KBM-7 (cell line): ENCODE results near the gene FMO1.
"Not testable (repeated sequence)": the region's sequence is repeated elsewhere in the genome, so short reads cannot be mapped to it uniquely, and the experiment has no call there.

Experiments used
- DNase-seq: peaks from one replicate; pipeline ENCODE4 v3.0.0-alpha.2; 2015
- in situ Hi-C: fragments of 300-500 bp; cut with MboI; formaldehyde crosslinking; loops from 2 replicates; pipeline ENCODE4 v1.14.3; 2020; ENCODE audit warnings: low sequenced_read_pairs, low pct_unique_long_range_greater_than_20kb, mixed read lengths

Gene FMO1

DNA sequence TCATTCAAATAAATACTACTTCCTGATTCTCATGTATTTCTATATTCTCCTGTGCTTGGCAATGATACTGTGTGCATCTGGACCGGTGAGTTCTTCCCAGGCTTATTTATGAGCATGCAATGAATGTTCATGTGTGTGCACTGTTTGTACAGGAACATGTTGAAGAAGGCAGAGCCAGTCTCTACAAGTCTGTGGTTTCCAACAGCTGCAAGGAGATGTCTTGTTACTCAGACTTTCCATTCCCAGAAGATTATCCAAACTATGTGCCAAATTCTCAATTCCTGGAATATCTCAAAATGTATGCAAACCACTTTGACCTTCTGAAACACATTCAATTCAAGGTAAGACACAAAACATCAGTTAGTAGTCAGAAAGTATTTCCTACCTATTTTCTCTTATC, 19.1 kb downstream of the FMO1 start:
- in situ Hi-C loops, result no loop called here
- no peak for DNase-seq

DNA sequence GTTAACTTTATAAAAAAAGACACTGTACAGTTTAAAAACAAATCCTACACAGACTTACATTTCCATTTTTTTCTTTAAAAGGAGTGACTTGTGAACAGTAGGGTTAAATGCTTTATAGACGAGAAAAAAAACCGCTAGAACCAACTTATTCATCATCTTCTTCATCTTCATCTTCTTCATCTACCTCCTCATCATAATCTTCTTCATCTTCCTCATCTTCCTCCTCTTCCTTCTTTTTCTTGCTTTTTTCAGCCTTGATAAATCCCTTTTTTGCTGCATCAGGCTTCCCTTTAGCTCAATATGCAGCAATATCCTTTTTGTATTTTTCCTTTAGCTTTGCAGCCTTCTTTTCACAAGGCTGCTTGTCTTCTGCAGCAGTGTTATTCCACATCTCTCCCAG, 22.5 kb downstream of the FMO1 start:
- DNase-seq, result no peak
- in situ Hi-C loops, result no loop called here

DNA sequence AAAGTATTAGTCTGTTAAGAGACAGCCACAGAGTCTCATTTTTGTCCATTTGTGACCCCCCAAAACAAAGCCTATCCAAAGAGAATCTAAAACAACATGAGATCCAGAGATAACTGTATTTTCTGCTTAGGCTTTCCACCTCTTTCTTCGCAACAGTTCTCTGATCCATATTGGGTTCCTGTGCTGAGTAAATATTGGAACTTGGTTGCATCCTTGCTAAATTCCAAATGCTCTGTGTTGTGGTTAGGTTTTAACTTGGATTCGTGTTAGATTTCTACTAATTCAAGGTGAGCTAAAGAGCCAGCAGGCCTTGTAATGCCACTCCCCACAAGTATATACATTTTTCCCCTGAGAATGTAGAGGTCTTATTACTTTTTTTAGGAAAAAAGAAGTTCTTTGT, 29.2 kb downstream of the FMO1 start:
- in situ Hi-C loops, result no loop called here
- no peak for DNase-seq

DNA sequence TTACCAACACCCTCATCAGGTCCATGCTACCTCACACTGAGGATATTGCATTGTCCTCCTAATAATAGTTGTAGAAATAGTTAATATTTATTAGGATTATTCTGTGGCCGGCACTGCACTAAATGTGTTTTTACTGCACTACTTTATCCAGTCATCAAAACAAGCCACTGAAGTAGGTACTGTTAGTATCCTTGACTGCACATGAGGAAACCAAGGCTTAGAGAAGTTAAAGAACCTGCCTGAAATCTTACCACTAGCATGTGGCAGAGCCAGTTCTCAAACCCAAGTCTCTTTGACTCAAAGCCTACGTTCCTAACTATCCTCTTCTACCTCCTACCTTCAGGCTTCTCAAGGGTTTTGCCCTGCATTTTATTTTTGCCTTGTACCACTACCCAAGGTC, 30.9 kb downstream of the FMO1 start:
- DNase-seq, result no peak
- in situ Hi-C loops, result no loop called here

DNA sequence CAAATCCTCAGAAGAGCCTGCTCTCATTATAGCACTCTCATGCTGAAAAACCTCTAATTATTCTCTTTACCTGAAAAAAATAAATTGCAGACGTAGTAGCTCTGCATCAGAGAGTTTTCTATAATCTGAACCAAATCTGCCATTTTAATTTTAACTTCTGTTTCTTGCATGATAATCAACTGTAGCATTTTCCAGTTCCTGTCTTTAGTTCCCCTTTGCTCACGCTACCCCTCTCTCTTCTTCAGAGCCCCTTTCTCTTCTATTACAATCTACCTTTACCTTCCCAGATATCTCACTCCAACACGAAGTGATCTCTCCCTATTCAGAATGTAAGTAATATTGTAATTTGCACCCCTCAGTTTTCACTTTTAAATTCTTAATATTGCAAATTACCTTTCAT, 31.4 kb downstream of the FMO1 start:
- peak; percentile 25 for DNase-seq
- in situ Hi-C loops, result no loop called here

DNA sequence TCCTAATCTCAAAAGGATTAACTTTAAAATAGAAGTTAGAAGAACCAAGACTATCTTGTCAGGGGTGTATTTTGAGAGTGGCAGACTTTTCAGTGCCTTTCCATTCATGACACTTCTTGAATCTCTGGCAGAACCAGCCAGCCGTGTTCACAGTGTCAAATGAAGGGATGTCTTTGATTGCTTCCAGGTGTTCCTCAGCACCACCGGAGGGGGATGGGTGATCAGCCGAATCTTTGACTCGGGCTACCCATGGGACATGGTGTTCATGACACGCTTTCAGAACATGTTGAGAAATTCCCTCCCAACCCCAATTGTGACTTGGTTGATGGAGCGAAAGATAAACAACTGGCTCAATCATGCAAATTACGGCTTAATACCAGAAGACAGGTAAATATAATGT, 32.3 kb downstream of the FMO1 start:
- DNase-seq, result no peak
- in situ Hi-C loops, result no loop called here

DNA sequence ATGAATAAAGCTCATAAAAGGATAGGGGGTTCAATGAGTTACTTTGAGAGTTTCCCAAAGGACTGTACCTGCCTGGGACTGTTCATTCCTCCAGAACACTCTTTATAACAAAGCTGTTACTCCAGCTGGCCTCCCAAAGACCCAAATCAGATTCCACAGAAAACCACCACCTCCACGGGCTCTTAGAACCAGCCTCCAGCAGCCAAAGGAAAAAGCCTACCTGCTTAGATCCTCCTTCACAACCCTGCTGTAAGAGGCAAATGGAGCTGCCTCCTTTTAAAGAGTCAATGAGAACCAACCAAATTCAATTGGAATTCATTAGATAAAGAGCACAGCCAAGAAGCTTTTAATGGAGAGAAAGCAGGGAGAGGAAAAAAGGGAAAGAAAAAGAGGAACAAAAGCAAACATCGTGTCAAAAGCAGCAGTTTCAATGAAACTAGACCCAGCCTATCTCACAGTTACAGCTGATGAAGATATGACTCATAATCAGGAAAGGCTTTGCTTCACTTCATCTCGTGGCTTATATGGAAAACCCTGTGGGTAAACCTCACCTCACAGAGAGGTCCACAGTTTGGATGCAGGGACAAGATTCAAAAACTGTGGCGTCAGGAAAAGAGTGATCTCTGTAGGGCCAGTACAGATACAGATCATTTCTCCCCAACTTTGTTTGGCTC, 37.9 kb downstream of the FMO1 start:
- DNase-seq, result peak; percentile 71
- in situ Hi-C loops, result no loop called here

DNA sequence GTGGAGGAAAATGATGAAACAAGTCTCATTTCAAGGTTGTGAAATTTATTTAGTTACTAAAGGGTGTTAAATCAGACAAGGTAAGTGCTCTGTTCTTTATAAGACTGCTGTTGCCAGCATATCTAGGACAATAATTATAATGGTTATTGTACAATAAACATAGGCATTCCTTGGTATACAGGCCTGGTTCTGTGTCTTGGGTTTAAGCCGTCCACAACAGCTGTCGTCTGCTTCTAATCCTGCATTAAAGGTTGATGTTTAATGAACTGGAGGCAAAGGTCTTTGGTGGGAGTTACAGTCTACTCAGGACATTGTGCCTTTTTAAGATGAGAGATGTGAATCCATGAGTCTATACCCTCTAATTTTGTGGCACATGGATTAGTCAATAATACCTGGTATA, 42.3 kb downstream of the FMO1 start:
- DNase-seq, result no peak
- in situ Hi-C loops, result no loop called here

DNA sequence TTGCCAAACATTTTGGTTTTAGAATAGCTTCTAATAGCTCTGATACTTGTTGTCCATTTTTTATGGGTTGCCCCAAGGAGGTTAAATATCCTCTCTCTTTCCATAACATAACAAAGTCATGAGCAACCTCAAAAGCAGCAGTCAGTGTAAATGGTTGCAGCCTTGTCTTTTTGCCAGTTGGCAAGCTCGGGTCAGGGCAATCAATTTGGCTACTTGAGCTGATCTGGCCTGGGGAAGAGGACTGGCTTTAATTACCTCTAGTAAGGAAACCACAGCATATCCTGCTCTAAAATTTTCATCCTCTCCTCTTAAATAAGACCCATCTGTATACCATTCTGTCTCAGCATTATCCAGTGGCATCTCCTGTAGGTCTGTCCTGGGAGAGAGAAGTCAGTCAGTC, 44.5 kb downstream of the FMO1 start:
- DNase-seq, result no peak
- in situ Hi-C loops, result no loop called here

DNA sequence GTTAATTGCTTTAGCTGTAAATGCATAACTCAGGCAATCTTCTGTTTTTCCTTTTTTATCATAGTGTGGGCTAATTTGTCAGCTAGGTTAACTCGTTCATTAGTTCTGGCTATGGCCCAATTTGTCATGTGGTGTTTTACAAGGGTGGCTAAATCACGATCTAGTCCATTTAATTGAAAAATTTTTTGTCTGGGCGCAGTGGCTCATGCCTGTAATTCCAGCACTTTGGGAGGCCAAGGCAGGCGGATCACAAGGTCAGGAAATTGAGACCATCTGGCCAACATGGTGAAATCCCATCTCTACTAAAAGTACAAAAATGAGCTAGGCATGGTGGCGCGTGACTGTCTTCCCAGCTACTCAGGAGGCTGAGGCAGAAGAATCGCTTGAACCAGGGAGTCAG, 47.1 kb downstream of the FMO1 start:
- in situ Hi-C loops, DNase-seq: not testable (repeated sequence)

DNA sequence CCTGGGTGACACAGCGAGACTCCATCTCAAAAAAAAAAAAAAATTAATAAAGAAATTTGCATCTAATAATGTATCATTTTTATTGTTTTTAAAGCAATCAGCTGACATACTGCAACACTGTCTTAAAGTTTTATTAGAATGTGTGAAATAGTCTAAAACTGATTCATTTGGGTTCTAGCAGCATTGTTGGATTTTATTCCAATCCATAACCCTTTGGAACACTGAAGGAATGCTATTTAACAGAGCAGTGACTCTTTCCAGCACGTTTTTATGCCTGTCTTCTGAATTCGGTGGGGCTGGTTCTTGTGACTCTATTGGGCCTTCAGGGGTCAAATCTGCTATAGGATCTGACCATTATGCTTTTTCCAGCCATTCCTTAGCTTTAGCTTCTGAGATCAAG, 47.5 kb downstream of the FMO1 start:
- DNase-seq, result no peak
- in situ Hi-C loops, result no loop called here

DNA sequence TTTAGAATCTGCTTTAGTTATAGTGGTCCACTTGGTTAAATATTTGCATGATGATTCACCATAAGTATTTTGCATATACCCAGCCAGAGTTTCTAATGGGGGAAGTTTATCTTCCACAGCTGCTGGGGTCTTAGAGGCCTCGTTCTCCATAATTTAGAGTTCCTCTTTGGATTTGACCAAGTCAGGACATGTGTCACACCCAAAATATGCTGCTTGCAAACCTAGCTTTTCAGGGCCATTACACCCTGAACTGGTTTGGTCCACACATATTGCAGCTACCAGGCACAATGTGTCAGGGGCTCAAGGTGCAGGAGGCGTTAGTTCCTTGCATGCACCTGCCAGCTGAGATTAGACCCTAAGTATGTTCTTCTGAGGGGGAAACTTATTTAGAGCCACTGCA, 48.6 kb downstream of the FMO1 start:
- DNase-seq, result no peak
- in situ Hi-C loops, result no loop called here

DNA sequence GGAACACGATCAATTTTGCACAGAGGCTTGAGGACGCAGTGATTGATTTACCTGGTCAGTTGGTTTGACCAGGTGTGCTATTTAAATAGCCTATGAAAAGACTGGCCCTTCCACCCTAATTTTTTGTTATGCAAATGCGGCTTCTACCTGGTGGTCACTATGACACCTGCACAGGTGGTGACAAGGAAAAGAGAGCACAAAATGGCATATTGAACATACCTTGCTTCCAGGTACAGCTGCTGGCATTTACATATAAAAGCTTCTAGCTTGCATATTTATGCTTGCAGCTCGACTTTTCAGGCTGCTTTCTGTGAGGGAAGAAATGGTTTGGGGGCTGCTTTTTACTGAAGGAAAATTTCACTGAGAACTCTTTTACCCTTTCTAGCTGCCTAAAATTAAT, 50.4 kb downstream of the FMO1 start:
- in situ Hi-C loops, result no loop called here
- DNase-seq, result no peak

DNA sequence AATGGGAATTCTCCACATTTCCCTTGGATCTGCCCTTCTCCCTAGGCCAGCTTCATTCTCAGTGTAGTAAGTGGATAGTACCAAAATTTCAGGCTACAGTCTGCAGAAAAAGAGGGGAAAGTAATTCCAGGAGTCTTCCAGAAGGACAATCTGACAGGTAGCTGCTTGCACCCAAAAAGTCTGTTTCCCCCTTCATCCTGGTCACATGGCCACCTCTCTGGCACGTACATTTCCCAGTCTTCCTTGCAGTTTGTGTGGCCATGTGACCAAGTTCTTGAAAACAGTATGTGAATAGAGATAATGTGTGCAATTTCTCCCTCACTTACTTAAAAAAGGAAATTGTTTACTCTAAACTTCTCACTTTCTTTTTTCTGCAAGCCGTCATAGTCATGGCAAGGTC, 51.0 kb downstream of the FMO1 start:
- DNase-seq, result no peak
- in situ Hi-C loops, result no loop called here

DNA sequence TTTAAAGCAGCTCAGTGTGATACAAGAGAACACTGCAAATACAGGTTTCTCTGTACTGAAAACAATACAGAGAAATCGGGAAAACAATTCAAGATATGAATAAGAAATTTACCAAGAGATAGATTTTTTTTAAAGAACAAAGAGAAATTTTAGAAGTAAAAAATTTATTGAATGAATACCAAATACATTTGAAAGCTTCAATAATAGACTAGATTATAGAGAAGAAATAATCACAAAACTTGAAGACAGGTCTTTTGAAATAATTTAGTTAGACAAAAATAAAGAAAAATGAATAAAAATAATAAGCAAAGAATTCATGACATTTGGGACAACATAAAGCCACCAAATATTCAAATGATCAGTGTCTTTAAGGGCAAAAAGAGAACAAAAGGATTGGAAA, 52.1 kb downstream of the FMO1 start:
- no peak for DNase-seq
- in situ Hi-C loops, result no loop called here

DNA sequence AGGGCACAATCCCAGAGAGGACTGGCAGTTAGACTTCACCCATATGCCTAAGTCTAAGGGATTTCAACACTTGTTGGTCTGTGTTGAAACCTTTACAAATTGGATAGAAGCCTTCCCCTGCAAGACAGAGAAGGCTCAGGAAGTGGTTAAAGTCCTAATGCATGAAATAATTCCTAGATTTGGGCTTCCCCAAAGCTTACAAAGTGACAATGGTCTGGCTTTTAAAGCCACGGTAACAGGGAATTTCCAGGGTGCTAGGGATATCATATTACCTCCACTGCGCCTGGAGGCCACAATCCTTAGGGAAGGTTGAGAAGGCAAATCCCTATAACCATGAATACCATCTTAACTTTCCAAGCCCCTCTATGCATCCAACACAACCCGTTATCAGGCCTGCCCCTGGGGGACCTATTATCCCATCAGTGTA, 62.4 kb downstream of the FMO1 start:
- in situ Hi-C loops, result no loop called here
- DNase-seq, result no peak

DNA sequence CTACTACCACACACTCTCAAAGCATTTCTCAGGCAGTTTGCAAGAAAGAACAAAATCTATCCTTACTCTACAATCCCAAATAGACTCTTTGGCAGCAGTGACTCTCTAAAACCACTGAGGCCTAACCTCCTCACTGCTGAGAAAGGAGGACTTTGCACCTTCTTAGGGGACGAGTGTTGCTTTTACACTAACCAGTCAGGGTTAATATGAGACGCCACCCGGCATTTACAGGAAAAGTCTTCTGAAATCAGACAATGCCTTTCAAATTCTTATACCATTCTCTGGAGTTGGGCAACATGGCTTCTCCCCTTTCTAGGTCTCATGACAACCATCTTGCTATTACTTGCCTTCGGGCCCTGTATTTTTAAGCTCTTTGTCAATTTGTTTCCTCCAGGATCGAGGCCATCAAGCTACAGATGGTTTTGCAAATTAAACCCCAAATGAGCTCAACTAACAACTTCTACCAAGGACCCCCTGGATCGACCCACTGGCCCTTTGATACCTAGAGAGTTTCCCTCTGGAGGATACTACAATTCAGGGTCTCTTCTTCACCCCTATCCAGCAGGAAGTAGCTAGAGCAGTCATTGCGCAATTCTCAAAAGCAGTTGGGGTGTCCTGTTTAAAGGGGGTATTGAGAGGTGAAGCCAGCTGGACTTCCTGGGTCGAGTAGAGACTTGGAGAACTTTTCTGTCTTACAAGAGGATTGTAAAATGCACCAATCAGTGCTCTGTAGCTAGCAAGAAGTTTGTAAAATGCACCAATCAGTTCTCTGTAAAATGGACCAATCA, 63.7 kb downstream of the FMO1 start:
- in situ Hi-C loops, result no loop called here
- DNase-seq, result no peak

DNA sequence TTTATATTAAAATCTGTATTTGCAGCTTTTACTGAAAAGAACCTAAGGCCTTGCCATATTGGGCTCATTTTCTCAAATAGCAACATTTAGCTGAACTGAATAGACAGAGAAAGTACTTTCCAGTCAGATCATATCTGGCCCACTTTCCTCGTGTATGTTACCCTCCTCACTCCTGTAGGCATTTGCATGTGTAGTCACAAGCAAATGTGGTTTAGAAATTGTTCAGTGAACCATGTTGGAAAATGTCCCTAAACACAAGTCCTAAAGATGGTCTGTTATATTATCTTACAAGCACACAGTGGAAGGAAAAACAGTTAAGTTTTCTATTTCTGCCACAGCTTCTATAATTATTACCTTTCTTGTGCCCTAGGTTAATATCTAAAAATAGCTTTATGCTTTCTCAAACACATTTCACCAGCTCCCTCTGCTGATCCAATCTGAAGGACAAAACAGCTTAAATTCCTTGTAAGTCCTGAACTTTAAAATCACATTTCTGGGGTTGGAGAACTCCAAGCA, 65.1 kb downstream of the FMO1 start:
- no peak for DNase-seq
- in situ Hi-C loops, result no loop called here

DNA sequence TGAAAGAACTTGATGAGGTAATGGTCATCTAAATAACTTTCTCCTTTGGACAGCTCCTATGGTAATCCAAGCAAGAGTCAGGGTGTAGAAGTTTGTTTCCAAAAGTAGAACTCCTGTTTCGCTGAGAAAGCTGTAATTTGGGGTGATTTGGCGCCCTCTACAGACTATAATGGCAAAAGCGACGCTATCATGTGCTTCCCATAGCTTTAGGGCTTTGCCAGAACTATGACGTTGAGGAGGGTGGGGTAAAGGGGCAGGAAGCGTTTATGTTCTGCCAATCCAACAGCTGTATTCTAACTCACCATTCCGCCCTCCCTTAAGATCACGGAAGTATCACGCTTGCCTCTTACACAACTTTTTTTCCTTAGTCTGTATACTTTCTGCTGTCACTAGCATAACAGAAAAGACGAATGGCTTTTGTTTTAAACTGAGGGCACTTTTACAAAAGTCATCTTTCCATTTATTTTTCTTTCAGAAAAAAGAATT, 65.6 kb downstream of the FMO1 start, which contains the start of gene FMO4:
Gene FMO4 (plus strand): TSS at position 349 of the 486 bp plus-strand sequence. CDS start 5,643 bp downstream, outside the sequence.
- peak; percentile 98 for DNase-seq
- in situ Hi-C loops, result no loop called here

DNA sequence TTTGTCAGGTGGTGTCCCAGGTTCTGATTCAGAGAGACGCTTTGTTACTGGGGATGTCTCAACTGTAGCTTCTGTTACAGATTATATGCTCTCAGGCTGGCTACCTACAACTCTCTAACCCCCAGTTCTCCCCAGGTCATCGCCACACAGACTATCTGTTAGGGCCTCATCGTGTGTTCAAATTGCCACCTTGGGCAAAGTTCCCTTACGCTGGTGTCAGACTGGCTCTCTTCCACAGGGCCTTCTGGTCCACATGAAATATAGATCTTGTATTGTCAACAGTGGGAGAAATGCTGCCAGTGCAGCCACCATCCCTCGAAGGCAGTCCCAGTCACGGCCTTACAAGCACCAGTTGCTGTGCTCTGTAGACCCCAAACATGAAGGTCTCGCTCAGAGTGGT, 81.0 kb downstream of the FMO1 start:
- in situ Hi-C loops, result no loop called here

More for the DNA sequence above, 81.0 kb downstream of the FMO1 start:
- DNase-seq, result no peak
